Measurements from ENCODE around the gene ATG13. TPM values are rescaled to one million over a fixed set of nuclear protein-coding genes. Genes with fewer than 3 reads are reported as not detected.
A peak's percentile ranks its signal among the peaks of the same experiment; 100 is the strongest.
"Not testable (repeated sequence)": the region's sequence is repeated elsewhere in the genome, so short reads cannot be mapped to it uniquely, and the experiment has no call there.

ATG13 gene
- total RNA-seq, 6 experiments from 2014 or later, result 34.5 to 60.9 (median 41.1) TPM

DNA sequence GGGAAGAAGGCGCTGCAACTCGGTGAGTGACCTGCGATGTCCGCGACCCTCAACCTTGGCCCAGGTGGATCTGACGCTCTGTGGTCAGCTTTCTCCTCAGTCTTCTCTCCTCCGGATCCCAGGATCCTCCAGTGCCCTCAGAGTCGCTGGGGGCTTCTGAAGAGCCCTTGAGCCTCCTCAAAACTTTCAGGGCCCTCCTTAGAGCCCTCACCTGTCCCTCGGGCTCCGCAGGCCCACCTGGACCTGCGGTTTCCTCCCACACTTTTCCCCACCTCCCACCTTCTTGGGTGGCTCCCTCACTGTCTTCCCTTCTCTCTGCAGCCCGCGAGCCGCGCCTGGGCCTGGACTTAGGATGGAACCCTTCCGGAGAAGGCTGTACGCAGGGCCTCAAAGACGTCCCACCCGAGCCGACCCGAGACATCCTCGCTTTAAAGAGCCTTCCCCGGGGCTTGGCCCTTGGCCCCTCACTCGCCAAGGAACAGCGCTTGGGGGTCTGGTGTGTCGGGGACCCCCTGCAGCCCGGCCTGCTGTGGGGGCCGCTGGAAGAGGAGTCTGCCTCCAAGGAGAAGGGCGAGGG is 83.8 kb downstream of the ATG13 start:
- Histone ChIP-seq H3K9me3 (no peaks in the 10 kb centered on the region), H3K36me3 (peaks cover 6 to 42% (median 21%) of the 10 kb centered on the region in 4 donors), H3K4me1 (peaks cover 0 to 47% (median 23%) of the 10 kb centered on the region in 4 donors), H3K27ac (peak overlapping the region; percentile 84 to 94 (median 85)), H3K4me3 (peak overlapping the region; percentile 89 to 97 (median 95)), H3K27me3 (no peaks in the 10 kb centered on the region)
- ATAC-seq, result no peak
- TF ChIP-seq POLR2A (IDR thresholded peaks at IDR 0.05), result no peak
- TF ChIP-seq, protein P1, sequence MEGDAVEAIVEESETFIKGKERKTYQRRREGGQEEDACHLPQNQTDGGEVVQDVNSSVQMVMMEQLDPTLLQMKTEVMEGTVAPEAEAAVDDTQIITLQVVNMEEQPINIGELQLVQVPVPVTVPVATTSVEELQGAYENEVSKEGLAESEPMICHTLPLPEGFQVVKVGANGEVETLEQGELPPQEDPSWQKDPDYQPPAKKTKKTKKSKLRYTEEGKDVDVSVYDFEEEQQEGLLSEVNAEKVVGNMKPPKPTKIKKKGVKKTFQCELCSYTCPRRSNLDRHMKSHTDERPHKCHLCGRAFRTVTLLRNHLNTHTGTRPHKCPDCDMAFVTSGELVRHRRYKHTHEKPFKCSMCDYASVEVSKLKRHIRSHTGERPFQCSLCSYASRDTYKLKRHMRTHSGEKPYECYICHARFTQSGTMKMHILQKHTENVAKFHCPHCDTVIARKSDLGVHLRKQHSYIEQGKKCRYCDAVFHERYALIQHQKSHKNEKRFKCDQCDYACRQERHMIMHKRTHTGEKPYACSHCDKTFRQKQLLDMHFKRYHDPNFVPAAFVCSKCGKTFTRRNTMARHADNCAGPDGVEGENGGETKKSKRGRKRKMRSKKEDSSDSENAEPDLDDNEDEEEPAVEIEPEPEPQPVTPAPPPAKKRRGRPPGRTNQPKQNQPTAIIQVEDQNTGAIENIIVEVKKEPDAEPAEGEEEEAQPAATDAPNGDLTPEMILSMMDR (IDR thresholded peaks at IDR 0.05), result no peak
- no peak for DNase-seq
- WGBS (ENCODE audit: insufficient coverage, low coverage, low lambda C conversion rate, missing lambda C conversion rate), result under 1% methylated on average over 15 of the region's 29 CpGs
- intact Hi-C loops (cut with DNase I), result no loop called here

DNA sequence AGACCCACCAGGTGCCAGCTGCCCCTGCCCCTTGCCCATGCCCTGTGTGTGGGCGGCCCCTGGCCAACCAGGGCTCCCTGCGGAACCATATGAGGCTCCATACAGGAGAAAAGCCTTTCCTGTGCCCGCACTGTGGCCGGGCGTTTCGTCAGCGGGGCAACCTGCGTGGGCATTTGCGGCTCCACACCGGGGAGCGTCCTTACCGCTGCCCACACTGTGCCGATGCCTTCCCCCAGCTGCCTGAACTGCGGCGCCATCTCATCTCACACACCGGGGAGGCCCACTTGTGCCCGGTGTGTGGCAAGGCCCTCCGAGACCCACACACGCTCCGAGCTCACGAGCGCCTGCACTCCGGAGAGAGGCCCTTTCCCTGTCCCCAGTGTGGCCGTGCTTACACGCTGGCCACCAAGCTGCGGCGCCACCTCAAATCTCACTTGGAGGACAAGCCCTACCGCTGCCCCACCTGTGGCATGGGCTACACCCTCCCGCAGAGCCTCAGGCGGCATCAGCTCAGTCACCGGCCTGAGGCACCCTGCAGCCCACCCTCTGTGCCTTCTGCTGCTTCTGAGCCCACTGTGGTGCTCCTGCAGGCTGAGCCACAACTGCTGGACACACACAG is 87.8 kb downstream of the ATG13 start:
- H3K27ac ChIP-seq, result no peak overlapping the region
- ATAC-seq (no peak), DNase-seq (no peak)
- no peaks in the 10 kb centered on the region for H3K27me3 ChIP-seq
- H3K4me1 ChIP-seq, result peaks cover 0 to 13% (median 7%) of the 10 kb centered on the region in 4 donors
- H3K4me3 ChIP-seq, result no peak overlapping the region
- 95% methylated on average over 7 of the region's 31 CpGs for WGBS (ENCODE audit: insufficient coverage, low coverage, low lambda C conversion rate, missing lambda C conversion rate)
- H3K9me3 ChIP-seq, result no peaks in the 10 kb centered on the region
- intact Hi-C loops (cut with DNase I), result no loop called here
- peaks cover 6 to 47% (median 21%) of the 10 kb centered on the region in 4 donors for H3K36me3 ChIP-seq
- TF ChIP-seq POLR2A (IDR thresholded peaks at IDR 0.05), result no peak
- TF ChIP-seq, protein P1 (IDR thresholded peaks at IDR 0.05), result no peak

DNA sequence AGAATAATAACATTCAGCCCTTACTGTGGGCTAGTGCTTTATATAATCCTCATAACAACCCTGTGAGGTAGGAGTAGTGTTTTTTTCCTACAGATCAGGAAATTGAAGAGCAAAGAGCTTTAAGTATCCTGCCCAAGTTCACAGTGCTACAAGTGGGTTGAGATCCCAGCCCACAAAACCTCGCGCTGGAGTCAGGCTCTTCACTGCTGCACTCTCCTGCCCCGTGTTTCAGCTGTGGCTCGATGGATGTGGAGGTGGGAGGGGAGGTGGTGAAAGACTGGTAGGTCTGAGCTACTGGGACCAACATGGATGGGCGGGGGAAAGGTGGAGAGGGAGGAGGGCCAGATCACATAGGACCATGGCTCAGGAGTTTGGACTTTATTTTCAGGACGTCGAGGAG is 89.5 kb downstream of the ATG13 start:
- intact Hi-C loops (cut with DNase I), result no loop called here
- peaks cover 6 to 47% (median 21%) of the 10 kb centered on the region in 4 donors for H3K36me3 ChIP-seq
- H3K9me3 ChIP-seq, result no peaks in the 10 kb centered on the region
- H3K4me3 ChIP-seq, result no peak overlapping the region
- ATAC-seq (no peak), DNase-seq (no peak)
- no peak overlapping the region for H3K27ac ChIP-seq
- WGBS (ENCODE audit: insufficient coverage, low coverage, low lambda C conversion rate, missing lambda C conversion rate), result 76% methylated on average over 6 of the region's 7 CpGs
- no peak for TF ChIP-seq POLR2A (IDR thresholded peaks at IDR 0.05)
- TF ChIP-seq, protein P1 (IDR thresholded peaks at IDR 0.05), result no peak
- H3K4me1 ChIP-seq, result peaks cover 0 to 24% (median 5%) of the 10 kb centered on the region in 4 donors
- H3K27me3 ChIP-seq, result no peaks in the 10 kb centered on the region

DNA sequence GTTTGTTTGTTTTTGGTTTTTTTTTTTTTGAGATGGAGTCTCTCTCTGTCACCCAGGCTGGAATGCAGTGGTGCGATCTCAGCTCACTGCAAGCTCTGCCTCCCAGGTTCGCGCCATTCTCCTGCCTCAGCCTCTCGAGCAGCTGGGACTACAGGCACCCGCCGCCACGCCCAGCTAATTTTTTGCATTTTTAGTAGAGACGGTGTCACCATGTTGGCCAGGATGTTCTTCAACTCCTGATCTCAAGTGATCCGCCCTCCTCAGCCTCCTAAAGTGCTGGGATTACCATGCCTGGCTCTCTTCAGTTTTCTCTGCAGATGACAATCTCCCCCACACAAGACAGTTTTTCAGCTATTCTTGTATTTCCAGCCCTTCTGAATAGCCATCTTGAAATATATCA is 92.0 kb downstream of the ATG13 start:
- H3K9me3 ChIP-seq; DNase-seq; H3K4me3 ChIP-seq; H3K27me3 ChIP-seq; ATAC-seq; H3K27ac ChIP-seq; intact Hi-C loops (cut with DNase I): not testable (repeated sequence)
- H3K36me3 ChIP-seq, result peaks cover 6 to 24% (median 14%) of the 10 kb centered on the region in 4 donors
- WGBS (ENCODE audit: insufficient coverage, low coverage, low lambda C conversion rate, missing lambda C conversion rate), result 95% methylated on average over 9 of the region's 9 CpGs
- H3K4me1 ChIP-seq, result peaks cover 0 to 29% (median 0%) of the 10 kb centered on the region in 4 donors

DNA sequence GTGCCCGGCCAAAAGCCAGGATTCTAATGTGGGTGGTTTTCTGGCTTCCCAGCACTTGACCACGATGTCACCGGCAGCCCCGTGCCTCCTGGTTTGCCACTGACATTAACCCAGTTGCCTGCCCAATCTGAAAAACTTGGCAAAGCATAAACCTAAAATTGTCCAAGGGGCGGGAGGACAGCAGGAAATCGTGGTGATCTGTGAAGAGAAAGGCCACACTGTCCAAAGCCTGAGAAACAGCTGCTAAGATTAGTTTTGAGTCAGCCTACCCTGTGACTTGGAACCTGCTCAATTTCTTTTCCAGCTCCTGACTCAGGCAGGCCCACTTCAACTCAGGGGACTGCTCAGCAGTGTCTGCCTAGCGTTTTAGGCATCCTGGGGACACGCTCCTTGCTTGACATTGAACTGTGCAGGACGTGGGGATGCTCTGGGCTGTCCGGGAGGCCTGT is 93.5 kb downstream of the ATG13 start:
- ATAC-seq, result peak; percentile 81 to 87 (median 85)
- no peak overlapping the region for H3K4me3 ChIP-seq
- peaks cover 0 to 9% (median 1%) of the 10 kb centered on the region in 4 donors for H3K36me3 ChIP-seq
- WGBS (ENCODE audit: insufficient coverage, low coverage, low lambda C conversion rate, missing lambda C conversion rate), result 50% methylated on average over 7 of the region's 10 CpGs
- no peaks in the 10 kb centered on the region for H3K27me3 ChIP-seq
- intact Hi-C loops (cut with DNase I), result no loop called here
- peak in 2 of 3 donors; percentile 77 to 80 for DNase-seq
- TF ChIP-seq POLR2A (IDR thresholded peaks at IDR 0.05), result no peak
- TF ChIP-seq, protein P1 (IDR thresholded peaks at IDR 0.05), result no peak
- H3K27ac ChIP-seq, result peak overlapping the region; percentile 44 to 77 (median 46)
- H3K4me1 ChIP-seq, result peaks cover 0 to 35% (median 2%) of the 10 kb centered on the region in 4 donors
- H3K9me3 ChIP-seq, result no peaks in the 10 kb centered on the region

Data from right lobe of liver (tissue), 6 donors.